ENCODE measurements around the gene NSUN3. TPM values are rescaled to one million over a fixed set of nuclear protein-coding genes. Genes with fewer than 3 reads are reported as not detected.
"Not testable (repeated sequence)": the region's sequence is repeated elsewhere in the genome, so short reads cannot be mapped to it uniquely, and the experiment has no call there.

NSUN3 gene
- total and polyA plus RNA-seq, 2 of the 8 experiments (the other 6 are each of a cell fraction or from before 2014, with no cell fraction given): 2.1 to 5.1 TPM

- no peak for TF ChIP-seq E2F6 (IDR thresholded peaks at IDR 0.05)
- TF ChIP-seq SP2 (IDR thresholded peaks at IDR 0.05; ENCODE audit: low read length): no peak
These were observed 19.6 kb upstream of the NSUN3 start (continued) for GRCh38 chr3:94043285-94043684.

- H3K9ac ChIP-seq (replicated peaks in 1 of 4; ENCODE audit: extremely low read depth in 1 of 4, low read depth in 3 of 4, low read length in 3 of 4); H3K79me1 ChIP-seq (ENCODE audit: low read depth, low read length); H2AK5ac ChIP-seq (ENCODE audit: low read depth, low read length); FAIRE-seq; H3K27me3 ChIP-seq (replicated peaks in 1 of 4; ENCODE audit: control insufficient read depth in 3 of 4, extremely low read depth in 1 of 4, insufficient read depth in 3 of 4, low read length in 3 of 4); CTCF ChIA-PET (ENCODE audit: partially characterized antibody); H3K23ac ChIP-seq (ENCODE audit: insufficient read length); H2BK120ac ChIP-seq (replicated peaks; ENCODE audit: low read depth, low read length); H4K8ac ChIP-seq (ENCODE audit: extremely low read depth, insufficient read depth, low read length); H3K4me2 ChIP-seq (ENCODE audit: insufficient read depth in 1 of 2, low read depth in 2 of 2, low read length in 2 of 2); H4K91ac ChIP-seq (replicated peaks; ENCODE audit: insufficient read length, low read length); H3K14ac ChIP-seq (ENCODE audit: insufficient read length); H4K20me1 ChIP-seq (replicated peaks in 1 of 2; ENCODE audit: control insufficient read depth in 1 of 2, insufficient read depth in 2 of 2, low read length in 2 of 2); H3K23me2 ChIP-seq (ENCODE audit: low read depth, low read length); H2BK20ac ChIP-seq (ENCODE audit: low read length); H3K4me3 ChIP-seq (ENCODE audit: extremely low read depth in 1 of 4, insufficient read depth in 2 of 4, low read depth in 3 of 4, low read length in 4 of 4); H2BK5ac ChIP-seq (ENCODE audit: low read depth, low read length); H3K56ac ChIP-seq (replicated peaks; ENCODE audit: insufficient read length, low read depth, low read length); H3K27ac ChIP-seq (ENCODE audit: low read depth, low read length); DNase-seq (ENCODE audit: low read depth in 1 of 2, low spot score in 2 of 2); H3K18ac ChIP-seq (ENCODE audit: extremely low read depth, low read length); H3K4me1 ChIP-seq (replicated peaks in 1 of 4; ENCODE audit: control insufficient read depth in 3 of 4, insufficient read depth in 4 of 4, low read length in 3 of 4); H3K79me2 ChIP-seq (ENCODE audit: control insufficient read depth in 1 of 2, insufficient read depth in 2 of 2, low read length in 2 of 2); H4K5ac ChIP-seq (ENCODE audit: insufficient read length, low read depth, low read length); H2BK12ac ChIP-seq (ENCODE audit: low read depth, low read length); H2BK15ac ChIP-seq (ENCODE audit: low read length); H3K4ac ChIP-seq (replicated peaks; ENCODE audit: insufficient read length, low read depth, low read length); H2AFZ ChIP-seq (ENCODE audit: low read length): not testable (repeated sequence)
- Histone ChIP-seq H3K9me3 (ENCODE audit: insufficient read depth in 2 of 2, low read depth in 1 of 2, low read length in 1 of 2) (peaks cover 0 to 14% of the 10 kb centered on the region in 2 experiments; a peak in 3 of 4 replicates), H3K36me3 (ENCODE audit: control insufficient read depth in 2 of 4, insufficient read depth in 4 of 4, low read length in 3 of 4) (peaks cover 0 to 23% (median 3%) of the 10 kb centered on the region in 4 experiments; a peak in 3 of 8 replicates)
- 91% methylated on average over 8 of the region's 61 CpGs; no CpG with 5 or more reads in 1 of the 2 experiments for WGBS, 2 experiments (ENCODE audit: extremely low coverage in 1 of 2, insufficient coverage in 1 of 2, insufficient read length in 1 of 2, insufficient replicate concordance in 2 of 2, low coverage in 1 of 2, low lambda C conversion rate in 2 of 2, missing lambda C conversion rate in 1 of 2)
- POLR2A ChIA-PET (ENCODE audit: partially characterized antibody): interaction anchor here (0.7 kb wide), 1 partner anchor 37 kb away, joined by 3 read pairs; no protein-coding TSS in a partner anchor
These were observed 18.5 kb upstream of the NSUN3 start for GRCh38 chr3:94044100-94044936.
